IPS-NIHi7 (cell line): ENCODE measurements around the gene TP53BP1.

Experiments used
- DNase-seq: peaks from one replicate; pipeline ENCODE4 v3.0.0; 2012; ENCODE audit warnings: mixed read lengths; ENCODE audit errors: extremely low spot score

Gene TP53BP1

DNA sequence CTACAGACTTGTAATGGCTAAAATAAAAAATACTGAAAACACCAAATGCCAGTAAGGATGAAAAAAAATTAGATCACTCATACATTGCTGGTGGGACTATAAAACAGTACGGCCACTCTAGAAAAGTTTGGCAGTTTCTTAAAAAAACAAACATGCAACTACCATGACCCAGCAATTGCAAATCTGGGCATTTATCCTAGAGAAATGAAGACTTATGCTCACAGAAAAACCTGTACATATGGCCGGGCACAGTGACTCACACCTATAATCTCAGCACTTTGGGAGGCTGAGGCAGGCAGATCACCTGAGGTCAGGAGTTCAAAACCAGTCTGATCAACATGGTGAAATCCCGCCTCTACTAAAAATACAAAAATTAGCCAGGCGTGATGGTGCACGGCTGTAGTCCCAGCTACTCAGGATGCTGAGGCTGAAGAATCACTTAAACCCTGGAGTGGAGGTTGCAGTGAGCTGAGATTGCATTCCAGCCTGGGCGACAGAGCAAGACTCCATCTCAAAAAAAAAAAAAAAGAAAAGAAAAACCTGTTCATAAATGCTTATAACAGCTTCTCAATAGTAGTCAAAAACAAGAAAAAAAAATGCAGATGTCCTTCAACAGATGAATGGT is 5.6 kb downstream of the TP53BP1 start:
- no peak for DNase-seq

DNA sequence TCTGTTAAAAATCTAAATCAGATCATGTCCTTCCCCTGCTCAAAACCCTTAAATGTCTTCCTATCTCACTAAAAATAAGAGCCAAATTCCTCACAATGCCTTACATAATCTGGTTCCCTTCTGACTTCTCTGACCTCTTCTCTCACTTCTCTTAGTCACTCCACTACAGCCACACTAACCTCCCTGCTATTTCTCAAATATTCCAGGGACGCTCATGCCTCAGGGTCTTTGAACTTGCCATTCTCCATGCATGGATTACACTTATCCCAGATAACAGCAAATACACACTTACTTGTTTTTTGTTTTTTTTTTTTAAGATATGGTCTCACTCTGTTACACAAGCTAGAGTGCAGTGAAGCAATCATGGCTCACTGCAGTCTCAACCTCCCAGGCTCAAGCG is 8.5 kb downstream of the TP53BP1 start:
- DNase-seq = no peak

DNA sequence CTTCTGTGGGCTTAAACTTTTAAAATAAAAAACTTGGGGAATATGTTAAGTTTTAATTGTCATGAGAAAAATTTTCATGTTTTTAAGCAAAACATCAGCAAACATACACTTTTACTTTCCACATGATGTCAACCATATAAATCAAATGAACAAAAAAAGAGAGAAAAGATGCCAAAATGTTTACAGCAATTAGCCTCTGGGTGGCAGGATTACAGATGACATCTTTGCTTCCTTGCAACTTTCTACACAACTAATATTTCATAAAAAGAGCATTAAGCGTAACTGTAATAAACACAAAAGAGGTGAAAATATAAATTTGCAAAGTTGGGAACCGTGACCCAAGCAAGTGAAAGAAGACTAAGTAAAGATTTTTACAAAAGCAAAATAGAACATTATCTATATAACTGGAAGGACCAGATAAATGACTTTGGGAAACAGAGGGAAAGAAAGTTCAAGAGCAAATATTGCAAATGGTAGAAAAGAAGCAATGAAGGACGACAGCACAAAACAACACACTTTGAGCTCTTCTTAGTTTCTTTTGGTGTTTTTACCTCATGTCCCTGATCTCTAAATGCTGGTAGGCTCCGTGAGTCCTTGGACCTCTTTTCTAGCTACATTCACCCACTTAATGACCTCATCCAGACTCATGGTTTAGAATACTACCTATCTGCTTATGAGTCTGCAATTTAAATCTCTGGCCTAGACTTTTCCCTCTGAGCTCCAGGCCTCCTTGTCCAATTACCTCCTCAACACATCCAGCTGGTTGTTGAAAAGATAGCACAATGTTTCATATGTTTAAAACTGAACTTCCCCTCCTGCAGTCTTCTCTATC is 9.4 kb downstream of the TP53BP1 start:
- DNase-seq = no peak

DNA sequence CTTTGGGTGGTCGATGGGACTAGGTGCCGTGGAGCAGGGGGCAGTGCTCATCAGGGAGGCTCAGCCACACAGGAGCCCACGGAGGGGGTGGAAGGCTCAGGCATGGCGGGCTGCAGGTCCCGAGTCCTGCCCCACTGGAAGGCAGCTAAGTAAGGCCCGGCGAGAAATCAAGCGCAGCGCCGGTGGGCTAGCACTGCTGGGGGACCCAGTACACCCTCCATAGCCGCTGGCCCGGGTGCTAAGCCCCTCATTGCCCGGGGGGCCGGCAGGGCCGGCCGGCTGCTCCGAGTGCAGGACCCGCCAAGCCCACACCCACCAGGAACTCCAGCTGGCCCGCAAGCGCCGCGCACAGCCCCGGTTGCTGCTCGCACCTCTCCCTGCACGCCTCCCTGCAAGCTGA is 19.1 kb downstream of the TP53BP1 start:
- DNase-seq = no peak

DNA sequence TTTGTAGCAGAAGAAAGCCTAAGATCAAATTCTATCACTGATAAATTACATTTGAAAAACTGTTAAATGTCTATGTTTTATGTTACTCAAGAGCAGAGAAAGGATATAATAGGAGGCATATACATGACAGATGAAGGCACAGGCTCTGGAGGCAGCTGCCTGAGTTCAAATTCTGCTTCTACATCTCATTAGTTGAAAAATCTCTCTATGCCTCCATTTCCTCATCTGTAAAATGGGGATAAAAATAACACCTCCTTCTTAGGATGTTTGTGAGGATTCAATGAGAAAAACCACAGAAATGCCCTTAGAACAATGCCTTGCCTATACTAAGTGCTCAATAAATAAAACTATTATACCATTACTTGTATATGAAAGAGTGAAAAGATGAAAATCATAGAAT is 21.0 kb downstream of the TP53BP1 start:
- DNase-seq = no peak

DNA sequence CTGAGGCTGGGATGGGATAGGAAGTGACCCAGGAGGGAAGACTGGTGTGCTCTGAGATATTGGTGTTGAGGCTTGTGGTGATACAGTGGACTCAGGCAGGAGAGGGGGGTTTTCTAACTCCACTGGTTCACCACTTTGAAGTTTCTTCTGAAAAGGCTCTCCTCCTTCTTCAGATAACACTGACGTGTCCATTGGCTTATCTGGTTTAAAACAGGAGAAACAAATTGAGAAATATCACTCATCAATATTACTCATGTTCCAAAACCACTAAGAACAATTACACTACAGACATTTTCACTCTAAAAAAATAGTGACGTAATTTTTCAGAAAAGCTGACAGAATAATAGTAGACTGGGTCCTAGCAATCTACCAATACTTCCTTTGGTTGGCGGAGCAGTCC is 23.1 kb downstream of the TP53BP1 start:
- no peak for DNase-seq

DNA sequence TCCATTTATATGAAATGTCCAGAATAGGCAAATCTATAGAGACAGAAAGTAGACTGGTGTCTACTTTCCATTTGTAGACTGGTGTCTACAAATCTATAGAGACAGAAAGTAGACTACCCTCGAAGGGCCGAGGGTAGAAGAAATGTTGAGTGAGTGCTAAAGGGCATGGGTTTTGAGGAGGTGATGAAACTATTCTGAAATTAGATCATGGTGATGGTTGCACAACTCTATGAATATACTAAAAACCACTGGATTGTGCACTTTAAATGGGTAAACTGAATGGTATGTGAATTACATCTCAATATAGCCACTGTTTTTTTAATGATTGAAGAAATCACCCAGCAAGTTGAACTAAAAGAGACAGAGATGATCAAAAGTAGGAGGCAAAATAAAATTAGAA is 27.9 kb downstream of the TP53BP1 start:
- no peak for DNase-seq

DNA sequence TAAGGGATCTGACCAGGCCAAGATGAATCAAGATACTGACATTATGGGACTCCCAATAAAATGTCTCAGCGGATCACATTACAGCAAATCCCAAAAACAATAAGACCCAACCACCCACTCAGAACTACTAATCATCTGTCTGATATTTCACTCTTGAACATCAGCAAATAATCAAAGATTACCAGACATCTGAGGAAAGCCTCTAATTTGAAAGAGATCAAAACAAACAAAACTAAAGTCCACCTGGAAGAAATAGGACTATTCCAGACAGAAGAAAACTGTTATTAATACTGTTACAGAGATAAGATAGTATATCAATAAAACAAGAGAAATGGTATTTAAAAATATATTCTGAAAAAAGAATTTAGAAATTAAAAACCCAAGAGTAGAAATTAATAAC is 29.0 kb downstream of the TP53BP1 start:
- no peak for DNase-seq

DNA sequence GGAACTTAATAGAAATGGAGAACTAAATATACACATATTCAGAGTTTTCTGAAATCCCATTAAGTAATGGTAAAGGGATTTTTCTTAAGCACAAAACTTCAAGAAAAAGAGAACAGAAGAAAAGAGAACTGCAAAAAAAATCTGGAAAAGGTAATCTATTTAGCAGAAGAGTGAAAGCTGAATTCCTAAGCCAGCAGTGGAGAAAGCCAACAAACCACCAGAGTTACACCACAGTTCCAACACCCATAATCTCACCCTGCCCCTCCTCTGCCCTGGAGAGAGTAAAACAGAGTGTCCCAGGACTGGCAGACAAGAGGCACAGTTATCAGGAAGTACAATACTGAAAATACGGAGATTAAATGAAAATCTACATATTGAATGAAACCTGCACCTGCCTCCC is 29.4 kb downstream of the TP53BP1 start:
- DNase-seq = no peak

DNA sequence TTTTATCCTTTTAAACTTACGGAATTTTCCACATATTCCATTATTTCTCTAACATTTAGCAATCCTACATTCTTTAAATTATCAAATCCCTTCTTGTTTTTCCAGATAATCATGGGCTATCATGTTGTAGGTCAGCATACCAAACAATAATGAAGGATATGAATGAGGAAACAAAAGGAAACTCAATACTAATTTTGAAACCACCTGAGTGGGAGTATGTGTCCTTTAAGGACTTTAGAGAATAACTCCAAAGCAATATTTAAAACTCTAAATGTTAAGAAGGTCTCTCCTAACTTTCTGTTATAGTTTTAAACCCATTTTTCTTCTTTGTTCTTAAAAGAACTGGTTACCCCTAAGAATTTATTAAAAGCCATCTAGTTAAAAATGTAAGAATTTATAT is 43.0 kb downstream of the TP53BP1 start:
- no peak for DNase-seq

DNA sequence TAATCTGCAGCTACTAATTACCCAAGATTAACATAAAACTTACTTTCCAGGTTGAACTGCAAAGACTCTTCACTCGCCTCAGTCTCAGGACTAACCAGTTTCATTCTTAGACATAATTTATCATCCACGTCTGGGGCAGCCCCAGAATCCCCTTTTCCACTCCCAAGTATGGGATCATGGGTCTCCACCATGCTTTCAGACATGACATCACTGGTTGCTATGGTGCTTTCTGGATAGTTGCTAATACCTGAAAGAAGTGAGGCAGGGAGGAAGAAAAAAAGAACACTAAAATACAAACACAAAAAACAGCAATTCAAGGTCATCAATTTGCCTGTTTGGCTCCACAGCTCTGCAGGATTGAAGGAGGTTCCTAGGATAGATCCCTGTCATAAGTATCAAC is 46.6 kb downstream of the TP53BP1 start:
- no peak for DNase-seq

DNA sequence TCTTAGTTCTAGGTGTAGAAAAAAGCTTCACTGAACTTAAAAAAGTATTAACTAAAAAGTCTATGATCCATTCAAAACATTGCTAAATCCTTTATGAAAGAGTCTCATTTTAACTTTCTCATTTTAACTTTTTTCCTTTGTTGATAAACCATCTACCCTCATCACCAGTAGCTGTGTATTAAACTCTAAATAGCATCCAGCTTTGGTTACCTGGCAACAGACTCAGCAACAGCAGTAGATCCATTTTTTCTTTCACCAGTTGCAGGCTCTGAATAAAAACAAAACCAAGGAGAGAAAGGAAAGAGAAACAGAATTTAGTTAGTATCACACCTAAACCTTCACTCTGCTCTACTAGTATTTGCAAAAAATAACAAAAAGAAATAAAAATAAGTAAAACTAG is 51.6 kb downstream of the TP53BP1 start:
- no peak for DNase-seq

DNA sequence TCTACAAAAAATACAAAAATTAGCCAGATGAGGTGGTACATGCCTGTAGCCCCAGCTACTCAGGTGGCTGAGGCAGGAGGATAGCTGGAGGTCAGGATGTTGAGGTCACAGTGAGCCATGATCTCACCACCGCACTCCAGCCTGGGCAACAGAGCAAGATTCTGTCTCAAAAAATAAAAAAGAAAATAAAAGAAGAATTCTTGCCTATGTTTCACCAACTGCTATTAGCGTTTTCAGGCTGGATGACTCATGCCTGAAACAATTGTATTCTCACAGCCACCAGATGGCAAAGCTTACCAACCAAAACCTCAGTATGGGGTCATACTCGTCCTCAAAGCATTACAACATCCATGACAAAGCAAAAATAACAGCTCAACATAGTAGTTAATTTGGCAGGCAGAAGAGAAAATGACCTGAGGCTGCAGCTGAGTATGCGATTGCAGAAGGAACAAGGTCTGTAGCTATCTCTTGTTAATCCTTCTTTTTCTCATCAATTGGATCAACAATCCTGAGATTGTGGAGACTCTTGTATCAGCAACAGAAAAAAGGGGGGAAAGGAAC is 52.2 kb downstream of the TP53BP1 start:
- DNase-seq = peak; percentile 44

DNA sequence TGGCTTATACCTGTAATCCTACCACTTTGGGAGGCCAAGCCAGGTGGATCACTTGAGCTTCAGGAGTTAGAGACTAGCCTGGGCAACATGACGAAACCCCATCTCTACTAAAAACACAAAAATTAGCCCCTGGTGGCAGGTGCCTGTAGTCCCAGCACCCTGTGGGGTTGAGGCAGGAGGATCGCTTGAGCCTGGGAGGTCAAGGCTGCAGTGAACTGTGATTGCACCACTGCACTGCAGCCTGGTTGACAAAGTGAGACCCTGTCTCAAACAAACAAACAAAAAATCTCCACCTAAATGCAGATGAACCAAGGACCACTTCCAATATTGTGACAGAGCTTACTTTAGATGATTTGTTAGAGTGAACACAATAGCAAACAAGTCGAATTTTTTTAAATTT is 53.7 kb downstream of the TP53BP1 start:
- no peak for DNase-seq

DNA sequence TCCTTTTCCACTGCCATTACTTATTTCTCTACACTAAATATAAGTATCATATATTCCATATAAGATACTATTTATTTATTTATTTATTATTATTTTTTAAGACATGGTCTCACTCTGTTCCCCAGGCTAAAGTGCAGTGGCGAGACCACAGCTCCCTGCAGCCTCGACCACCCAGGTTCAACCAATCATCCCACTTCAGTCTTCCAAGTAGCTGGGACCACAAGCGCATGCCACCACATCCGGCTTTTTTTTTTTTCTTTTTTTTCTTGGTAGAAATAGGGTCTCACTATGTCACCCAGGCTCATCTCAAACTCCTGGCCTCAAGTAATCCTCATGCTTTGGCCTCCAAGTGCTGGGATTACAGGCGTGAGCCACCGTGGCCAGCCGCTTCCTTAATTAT is 56.6 kb downstream of the TP53BP1 start:
- no peak for DNase-seq

DNA sequence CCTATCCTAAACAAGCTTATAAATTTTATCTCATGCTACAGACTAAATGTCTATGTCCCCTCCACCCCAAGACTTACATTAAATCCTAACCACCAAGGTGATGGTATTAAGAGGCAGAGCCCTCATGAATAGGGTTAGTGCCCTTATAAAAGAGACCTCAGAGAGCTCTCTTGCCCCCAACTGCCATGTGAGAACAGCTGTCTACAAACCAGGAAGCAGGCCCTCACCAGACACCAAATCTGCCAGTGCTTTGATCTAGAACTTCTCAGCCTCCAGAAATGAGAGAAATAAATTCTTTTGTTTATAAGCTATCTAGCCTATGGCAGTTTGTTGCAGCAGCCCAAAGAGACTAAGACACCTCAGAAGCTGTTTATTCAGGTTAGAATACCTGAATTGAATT is 58.5 kb downstream of the TP53BP1 start:
- no peak for DNase-seq

DNA sequence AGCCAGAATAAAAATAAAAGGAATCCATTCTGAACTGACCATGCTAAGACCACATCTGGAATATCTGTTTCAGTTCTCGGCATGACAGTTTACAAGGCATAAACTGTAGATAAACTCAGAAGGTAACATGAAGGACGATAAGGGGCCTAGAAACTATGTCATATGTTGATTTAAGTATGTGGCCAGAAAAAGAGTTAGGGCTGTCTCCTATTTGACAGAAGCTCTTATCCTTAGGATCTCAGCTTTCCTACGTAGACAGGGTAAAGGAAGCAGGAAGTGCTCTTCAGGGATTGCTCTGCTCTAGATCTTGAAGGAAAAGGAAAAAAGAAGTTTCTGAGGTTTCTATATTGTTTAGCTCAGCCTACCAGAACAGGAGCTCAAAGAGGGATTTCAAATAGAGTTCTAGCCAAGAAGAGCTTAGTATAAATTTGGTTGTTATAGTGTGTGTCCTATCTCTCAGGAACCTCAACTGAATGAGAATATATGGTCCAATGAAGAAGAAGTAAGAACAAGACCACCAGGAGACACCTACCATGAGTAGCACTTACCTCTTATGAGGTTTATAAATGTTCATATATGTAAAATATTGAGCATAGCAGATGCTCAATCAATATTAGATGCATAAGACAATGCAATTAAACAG is 59.2 kb downstream of the TP53BP1 start:
- DNase-seq = no peak

DNA sequence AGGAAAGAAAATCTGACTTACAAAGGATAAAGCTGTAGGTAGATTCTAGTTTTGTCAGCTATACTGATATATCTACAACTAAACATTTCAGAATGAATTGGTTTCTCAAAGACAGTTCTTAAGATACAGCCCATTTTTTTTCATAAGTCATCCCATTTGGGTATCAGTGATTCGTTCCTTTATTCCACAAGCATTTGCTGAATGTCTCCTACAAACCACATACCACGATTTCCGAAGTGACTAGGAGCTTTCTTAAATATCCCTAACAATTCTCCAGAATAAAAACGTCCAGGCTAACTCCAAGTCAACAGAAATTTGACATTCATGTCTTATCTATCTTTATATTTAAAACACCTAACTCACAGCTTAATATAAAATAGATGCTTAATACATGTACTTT is 59.8 kb downstream of the TP53BP1 start:
- no peak for DNase-seq

DNA sequence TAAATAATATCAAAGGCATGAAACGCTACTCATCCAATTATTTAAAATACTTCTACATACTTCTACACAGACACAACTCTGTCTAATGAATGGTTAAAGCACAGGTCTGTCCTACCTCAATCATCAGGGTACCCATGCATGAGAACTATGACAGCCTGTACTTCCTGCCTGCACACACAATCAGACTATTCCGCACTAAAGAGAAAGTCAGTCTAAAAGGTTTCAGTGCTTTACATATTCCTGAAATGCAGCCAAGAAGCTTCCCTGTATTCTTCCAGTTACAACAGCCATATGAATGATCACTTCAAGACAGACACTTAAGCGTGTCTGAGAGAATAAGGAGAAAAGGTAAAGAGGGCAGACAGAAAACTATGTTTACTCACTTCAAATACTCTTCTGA is 63.3 kb downstream of the TP53BP1 start:
- DNase-seq = no peak

DNA sequence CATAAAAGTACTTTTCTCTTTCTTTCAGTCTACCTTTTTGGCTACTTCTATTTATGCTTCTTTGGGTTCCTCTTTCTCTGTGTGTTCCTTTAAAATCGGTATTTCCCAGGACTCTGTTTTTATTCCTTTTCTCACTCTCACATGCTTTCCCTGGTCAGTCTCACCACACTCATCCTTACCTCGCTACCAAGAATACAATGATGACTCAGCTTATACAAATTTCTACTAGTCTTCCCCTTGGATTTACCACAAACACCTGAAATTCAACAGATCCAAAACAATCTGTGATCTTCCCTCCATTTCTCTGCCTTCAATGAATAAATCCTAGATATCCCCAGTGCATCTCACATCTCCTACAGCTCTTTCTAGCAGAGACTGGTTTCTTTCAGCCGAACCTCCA is 69.2 kb downstream of the TP53BP1 start:
- no peak for DNase-seq

DNA sequence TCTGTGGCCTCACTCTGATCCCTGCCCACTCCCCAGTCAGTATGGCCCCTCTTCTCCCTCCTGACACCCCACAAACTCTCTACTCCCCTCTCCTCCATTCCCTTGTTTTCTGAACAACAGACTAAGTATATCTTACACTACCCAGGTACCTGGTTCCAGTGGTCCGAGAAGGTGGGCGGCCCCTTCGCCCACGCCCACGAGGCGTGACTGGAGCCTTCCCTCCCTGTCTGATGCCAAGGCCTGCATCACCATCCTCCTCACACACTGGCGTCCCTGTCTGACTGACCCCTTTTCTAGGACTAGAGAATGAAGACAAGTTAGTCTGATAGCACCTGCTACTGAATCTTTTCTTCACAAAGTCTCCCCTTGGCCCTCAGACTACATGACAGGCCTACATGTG is 72.1 kb downstream of the TP53BP1 start:
- no peak for DNase-seq

DNA sequence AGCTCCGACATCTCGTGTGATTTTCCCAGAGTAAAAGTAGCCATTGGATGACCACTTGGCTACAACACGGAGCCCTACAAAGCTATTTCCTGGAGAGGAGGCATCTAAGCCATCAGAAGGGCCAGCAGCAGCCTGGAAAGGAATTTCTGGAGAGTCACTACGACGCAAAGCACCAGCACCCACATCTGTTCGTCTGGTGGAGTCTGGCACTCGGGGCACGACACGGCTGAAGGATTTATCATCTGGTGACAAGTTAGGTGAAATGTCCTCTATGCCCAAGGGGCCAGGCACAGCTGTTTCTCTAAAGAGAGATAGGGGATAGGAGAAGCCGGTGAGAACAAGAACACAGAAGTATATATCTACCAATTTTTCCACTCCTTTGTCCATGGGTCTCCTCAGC is 72.5 kb downstream of the TP53BP1 start:
- no peak for DNase-seq

DNA sequence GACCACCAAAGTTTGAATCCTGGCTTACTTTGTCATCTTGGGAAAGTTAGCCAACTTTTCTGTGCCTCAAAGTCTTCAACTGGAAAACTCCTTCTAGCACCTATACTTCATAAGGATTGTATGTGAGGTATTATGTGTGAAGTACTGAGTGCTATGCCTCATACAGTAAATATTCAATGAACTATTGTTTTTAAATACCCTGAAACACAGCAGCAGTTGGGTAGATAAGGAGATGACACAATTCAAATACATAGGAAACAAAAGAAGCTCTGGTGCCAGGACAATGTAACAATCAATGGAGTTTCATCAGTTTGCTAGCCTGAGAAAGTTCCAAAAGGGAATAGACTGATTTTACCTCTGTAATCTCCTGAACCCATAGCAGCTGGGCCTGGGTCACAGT is 78.8 kb downstream of the TP53BP1 start:
- no peak for DNase-seq
